Measurements from ENCODE around the gene HES5. TPM values are rescaled to one million over a fixed set of nuclear protein-coding genes. Genes with fewer than 3 reads are reported as not detected.

The HES5 gene
- total and polyA plus RNA-seq, 2 donors (not counting 3 experiments of a cell fraction or from before 2014, with no cell fraction given) = 0.07 TPM; not detected in 1

DNA sequence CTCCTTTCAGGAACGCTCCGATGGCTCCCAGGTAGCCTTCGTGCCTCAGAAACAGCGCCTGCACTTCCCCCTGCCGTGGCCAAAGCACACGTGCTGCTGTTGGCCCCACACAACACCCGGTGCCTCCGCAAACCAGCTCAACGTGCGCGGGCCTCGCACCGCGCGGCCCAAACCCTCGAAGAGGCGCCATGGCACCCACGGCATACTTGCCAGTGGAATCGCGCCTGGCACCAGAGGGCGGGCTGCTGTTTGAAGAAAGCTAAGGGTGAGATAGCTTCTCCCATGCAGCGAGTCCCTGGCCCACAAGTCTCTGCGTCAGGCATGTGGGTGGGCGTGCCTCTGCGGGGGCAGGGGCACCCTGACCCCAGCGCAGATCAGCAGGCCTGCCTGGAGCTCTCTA lies 11.5 kb downstream of the HES5 start:
- H3K79me2 ChIP-seq (ENCODE audit: control insufficient read depth, insufficient read depth, low read length) = peaks cover 16% of the 10 kb centered on the region
- TF ChIP-seq, protein P1, sequence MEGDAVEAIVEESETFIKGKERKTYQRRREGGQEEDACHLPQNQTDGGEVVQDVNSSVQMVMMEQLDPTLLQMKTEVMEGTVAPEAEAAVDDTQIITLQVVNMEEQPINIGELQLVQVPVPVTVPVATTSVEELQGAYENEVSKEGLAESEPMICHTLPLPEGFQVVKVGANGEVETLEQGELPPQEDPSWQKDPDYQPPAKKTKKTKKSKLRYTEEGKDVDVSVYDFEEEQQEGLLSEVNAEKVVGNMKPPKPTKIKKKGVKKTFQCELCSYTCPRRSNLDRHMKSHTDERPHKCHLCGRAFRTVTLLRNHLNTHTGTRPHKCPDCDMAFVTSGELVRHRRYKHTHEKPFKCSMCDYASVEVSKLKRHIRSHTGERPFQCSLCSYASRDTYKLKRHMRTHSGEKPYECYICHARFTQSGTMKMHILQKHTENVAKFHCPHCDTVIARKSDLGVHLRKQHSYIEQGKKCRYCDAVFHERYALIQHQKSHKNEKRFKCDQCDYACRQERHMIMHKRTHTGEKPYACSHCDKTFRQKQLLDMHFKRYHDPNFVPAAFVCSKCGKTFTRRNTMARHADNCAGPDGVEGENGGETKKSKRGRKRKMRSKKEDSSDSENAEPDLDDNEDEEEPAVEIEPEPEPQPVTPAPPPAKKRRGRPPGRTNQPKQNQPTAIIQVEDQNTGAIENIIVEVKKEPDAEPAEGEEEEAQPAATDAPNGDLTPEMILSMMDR (IDR thresholded peaks at IDR 0.05; ENCODE audit: extremely low read depth in 1 of 2, insufficient read depth in 1 of 2, low read depth in 1 of 2, low read length in 2 of 2) = no peak
- no peak for TF ChIP-seq EZH2 (IDR thresholded peaks at IDR 0.05; ENCODE audit: borderline replicate concordance, low read depth, low read length, severe bottlenecking)
- TF ChIP-seq, protein P2, sequence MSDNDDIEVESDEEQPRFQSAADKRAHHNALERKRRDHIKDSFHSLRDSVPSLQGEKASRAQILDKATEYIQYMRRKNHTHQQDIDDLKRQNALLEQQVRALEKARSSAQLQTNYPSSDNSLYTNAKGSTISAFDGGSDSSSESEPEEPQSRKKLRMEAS (IDR thresholded peaks at IDR 0.05; ENCODE audit: insufficient read depth, insufficient read length) = no peak
- no peak for TF ChIP-seq POLR2AphosphoS5 (IDR thresholded peaks at IDR 0.05; ENCODE audit: insufficient read depth, low read depth, low read length)
- no peak for TF ChIP-seq JUN (IDR thresholded peaks at IDR 0.05; ENCODE audit: borderline replicate concordance, insufficient read depth, insufficient read length, low read depth)
- TF ChIP-seq POLR2A (IDR thresholded peaks at IDR 0.05; ENCODE audit: low read depth, low read length) = no peak
- no peak for TF ChIP-seq FOS (IDR thresholded peaks at IDR 0.05; ENCODE audit: borderline replicate concordance, insufficient read depth, low read length)
- no peak for TF ChIP-seq MYC (IDR thresholded peaks at IDR 0.05; ENCODE audit: low read depth, low read length)
- TF ChIP-seq GATA2 (IDR thresholded peaks at IDR 0.05; ENCODE audit: insufficient read depth, insufficient read length, low read depth, low read length) = no peak
- no peak overlapping the region for H3K9ac ChIP-seq (replicated peaks; ENCODE audit: extremely low read depth, insufficient read depth, low read length)
- H2AFZ ChIP-seq (ENCODE audit: low read depth, low read length) = no peak overlapping the region
- H3K27me3 ChIP-seq (ENCODE audit: control insufficient read depth in 2 of 2, insufficient read depth in 2 of 2, low read length in 2 of 2) = no peaks in the 10 kb centered on the region
- DNase-seq (ENCODE audit: low read depth, low spot score) (no peak), FAIRE-seq (no peak)
- no peak overlapping the region for H3K27ac ChIP-seq (ENCODE audit: insufficient read depth, low read depth, low read length)
- intact Hi-C loops (cut with micrococcal nuclease) (no loop called here), dilution Hi-C loops (cut with MboI; ENCODE audit: extremely low pct_ligation_motif_present, low sequenced_read_pairs) (no loop called here)
- POLR2A ChIA-PET = no interaction called here
- H3K9me3 ChIP-seq (replicated peaks; ENCODE audit: control insufficient read depth, insufficient read depth, low read length) = no peaks in the 10 kb centered on the region
- BruUV-seq (replicated peaks) = no TSS peak
- H3K4me1 ChIP-seq (ENCODE audit: control insufficient read depth, extremely low read depth, insufficient read depth, low read length) = no peaks in the 10 kb centered on the region
- no peak overlapping the region for H3K4me3 ChIP-seq (replicated peaks in 1 of 3; ENCODE audit: insufficient read depth in 1 of 3, low read depth in 1 of 3, low read length in 3 of 3)
- H3K36me3 ChIP-seq (ENCODE audit: control insufficient read depth in 2 of 2, extremely low read depth in 1 of 2, insufficient read depth in 2 of 2, low read length in 2 of 2) = peaks cover 6 to 51% of the 10 kb centered on the region in 2 experiments
- no peak overlapping the region for H3K4me2 ChIP-seq (ENCODE audit: insufficient read depth, low read length)
- no peaks in the 10 kb centered on the region for H4K20me1 ChIP-seq (replicated peaks; ENCODE audit: control insufficient read depth, extremely low read depth, insufficient read depth, low read length)
- H3K9me1 ChIP-seq (replicated peaks; ENCODE audit: control insufficient read depth, extremely low read depth, insufficient read depth, low read length) = no peaks in the 10 kb centered on the region
- CTCF ChIA-PET = no interaction called here

Measured in endothelial cell of umbilical vein (primary cell).